T-cell (primary cell): ENCODE measurements around the gene CUL5. TPM values are rescaled to one million over a fixed set of nuclear protein-coding genes. Genes with fewer than 3 reads are reported as not detected.

Experiments
- total RNA-seq, 35 experiments: library from RNA in 6 of 35; stranded (reverse) in 6 of 35; fragments of 120-200 nt in 1 of 35; gene quantifications; one replicate each; pipeline versions ENCODE4 v1.2.1 to v1.2.4 and lab custom pipeline; 2013 to 2026

CUL5 gene
- total RNA-seq, 5 donors from 2014 or later (not counting 1 experiment from before 2014, with no cell fraction given) = 36.2 to 50.6 (median 42.7) TPM

Other genes starting within 250 kb of the CUL5 start
- 10 to 100 TPM in 2 of 5 donors, 1 to 10 TPM in 3; 2.9 to 10.9 (median 7.1) TPM for gene SLC35F2, start 150.1 kb upstream of the CUL5 start, total RNA-seq
- under 1 TPM in 1 of 5 donors, not detected in 4; 0.13 TPM for gene RAB39A, start 80.5 kb upstream of the CUL5 start, total RNA-seq
- gene ACAT1, start 112.7 kb downstream of the CUL5 start, total RNA-seq = 10 to 100 TPM; 19.0 to 29.5 (median 23.0) TPM
- 10 to 100 TPM; 46.9 to 54.1 (median 49.1) TPM for gene NPAT, start 213.7 kb downstream of the CUL5 start, total RNA-seq
- 100 to 1,000 TPM; 376 to 547 (median 410) TPM for gene ATM, start 214.2 kb downstream of the CUL5 start, total RNA-seq